Right lobe of liver (tissue), 6 donors: ENCODE measurements around the gene IDS. TPM values are rescaled to one million over a fixed set of nuclear protein-coding genes. Genes with fewer than 3 reads are reported as not detected.
A peak's percentile ranks its signal among the peaks of the same experiment; 100 is the strongest.
"Not testable (repeated sequence)": the region's sequence is repeated elsewhere in the genome, so short reads cannot be mapped to it uniquely, and the experiment has no call there.

Source experiments
- ATAC-seq, 4 donors: fragments of 200-7000 bp; cut with Tn5 transposase; one replicate each; pipeline ENCODE4 v1.9.1; 2020; ENCODE audit warnings: mild to moderate bottlenecking in 4 of 4, moderate library complexity in 4 of 4
- DNase-seq, 3 donors: peaks; one replicate each; pipeline ENCODE4 v3.0.0-alpha.2; 2020
- H3K27ac ChIP-seq, 3 donors: fragments of 200-600 bp; one replicate each; pipeline ENCODE4 v1.8.0; 2022
- H3K27me3 ChIP-seq, 2 donors: fragments of 200-600 bp; one replicate each; pipeline ENCODE4 v1.8.0; 2022
- H3K36me3 ChIP-seq, 4 donors: fragments of 200-600 bp; sonication (generic) in 1 of 4; one replicate each; pipeline versions ENCODE4 v1.5.1 to v1.8.0; 2017 to 2022; ENCODE audit warnings: control low read depth in 1 of 4
- H3K4me1 ChIP-seq, 4 donors: fragments of 200-600 bp; sonication (generic) in 1 of 4; one replicate each; pipeline versions ENCODE4 v1.5.1 to v1.8.0; 2017 to 2022; ENCODE audit warnings: control low read depth in 1 of 4
- H3K4me3 ChIP-seq, 3 donors: fragments of 200-600 bp; one replicate each; pipeline ENCODE4 v1.8.0; 2022
- H3K9me3 ChIP-seq, 4 donors: fragments of 200-600 bp; sonication (generic) in 1 of 4; one replicate each; pipeline versions ENCODE4 v1.5.1 to v1.8.0; 2017 to 2022; ENCODE audit warnings: control low read depth in 1 of 4
- CTCF ChIP-seq, 4 donors: fragments of 200-600 bp in 3 of 4; fragments of 450-650 bp in 1 of 4; IDR thresholded peaks; one replicate each; pipeline versions ENCODE4 v1.5.1 to v1.8.0; 2016 to 2022; ENCODE audit warnings: antibody characterized with exemption in 4 of 4, mild to moderate bottlenecking in 2 of 4
- POLR2A ChIP-seq: fragments of 450-650 bp; IDR thresholded peaks from one replicate; pipeline ENCODE4 v1.6.1; 2017; ENCODE audit warnings: antibody characterized with exemption, mild to moderate bottlenecking
- WGBS: methylation state at CpG from one replicate; pipeline ENCODE4 v1.1.6; 2018; ENCODE audit warnings: low coverage, low lambda C conversion rate; ENCODE audit not compliant: insufficient coverage; ENCODE audit errors: missing lambda C conversion rate; 5-methylcytosine and 5-hydroxymethylcytosine counted together
- intact Hi-C, 2 donors: fragments of 100-400 bp; cut with DNase I; formaldehyde crosslinking; loops; one replicate each; pipeline versions ENCODE4 v1.11.2 to v1.14.1; 2022
- total RNA-seq, 6 experiments: library from RNA; depleted of rRNA in 2 of 6; stranded (reverse); fragments of >200 nt in 2 of 6; fragmentation: NEBNext Ultra II Directional in 3 of 6; extraction: Animal tissue kit (Norgen Biotek cat#: 25700) in 3 of 6; gene quantifications; one replicate each; pipeline versions ENCODE4 v1.1.0 to v1.2.4, GENCODE V29; 2016 to 2023
- donor health status: DM: no; HTN: yes; CAD: no.
- donor health status: DM: no; HTN: no; CAD: no.
- donor health status: DM: no; HTN: no; CAD: no.
- donor health status: DM: no; HTN: yes; CAD: no.
- donor health status: DM: no; HTN: yes; CAD: no.

IDS gene
- total RNA-seq, 6 experiments from 2014 or later, result 12.7 to 27.3 (median 20.0) TPM

- no peak overlapping the region for H3K4me3 ChIP-seq
- no peak for DNase-seq
- H3K27ac ChIP-seq, result no peak overlapping the region
- intact Hi-C loops, result no loop called here
- H3K4me1 ChIP-seq, result peaks cover 0 to 20% (median 0%) of the 10 kb centered on the region in 4 donors
- peak in 3 of 4 donors; percentile 8 to 38 (median 17) for ATAC-seq
- TF ChIP-seq CTCF (IDR thresholded peaks at IDR 0.05) (peak in 2 of 4 donors; percentile 7 to 13), POLR2A (no peak)
- no peaks in the 10 kb centered on the region for H3K9me3 ChIP-seq
- 59% methylated on average over 11 of the region's 13 CpGs for WGBS
- no peaks in the 10 kb centered on the region for H3K27me3 ChIP-seq
- H3K36me3 ChIP-seq, result peaks cover 0 to 27% (median 0%) of the 10 kb centered on the region in 4 donors
These were observed 11.2 kb downstream of the IDS start for GRCh38 chrX:149493567-149494562.

GRCh38 chrX:149491812-149492211, 13.3 kb downstream of the IDS start:
- peaks cover 0 to 10% (median 0%) of the 10 kb centered on the region in 4 donors for H3K4me1 ChIP-seq
- H3K36me3 ChIP-seq, result peaks cover 0 to 24% (median 0%) of the 10 kb centered on the region in 4 donors
- no peaks in the 10 kb centered on the region for H3K9me3 ChIP-seq
- DNase-seq, result peak in 1 of 3 donors; percentile 56
- 11% methylated on average over 1 of the region's 2 CpGs for whole genome bisulfite sequencing
- TF ChIP-seq CTCF (IDR thresholded peaks at IDR 0.05) (no peak), POLR2A (no peak)
- peak in 3 of 4 donors; percentile 7 to 70 (median 49) for ATAC-seq
- H3K27ac ChIP-seq, result no peak overlapping the region
- no peaks in the 10 kb centered on the region for H3K27me3 ChIP-seq
- intact Hi-C loops, result no loop called here
- no peak overlapping the region for H3K4me3 ChIP-seq

DNA sequence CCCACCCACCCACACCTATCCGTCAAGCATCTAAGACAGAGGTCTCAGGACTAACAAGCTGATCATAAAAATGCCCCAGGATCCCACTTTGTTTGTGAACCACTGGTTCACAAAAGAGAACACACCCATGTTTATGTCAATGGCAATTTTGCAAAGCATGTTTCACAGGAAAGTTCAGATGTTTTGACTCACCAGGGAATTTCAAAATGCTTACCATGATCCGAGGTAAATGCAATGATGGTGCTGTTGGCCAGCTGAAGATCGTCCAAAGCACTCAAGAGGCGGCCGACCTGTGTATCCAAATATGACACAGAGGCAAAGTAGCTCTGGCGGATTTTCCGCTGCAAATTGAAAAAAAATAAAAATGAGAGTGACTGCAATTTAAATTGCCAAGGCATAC, 15.0 kb downstream of the IDS start:
- no peak overlapping the region for H3K27ac ChIP-seq
- DNase-seq (no peak), ATAC-seq (no peak)
- no peak overlapping the region for H3K4me3 ChIP-seq
- no peaks in the 10 kb centered on the region for H3K9me3 ChIP-seq
- peaks cover 0 to 31% (median 1%) of the 10 kb centered on the region in 4 donors for H3K36me3 ChIP-seq
- TF ChIP-seq POLR2A (no peak), CTCF (IDR thresholded peaks at IDR 0.05) (no peak)
- H3K27me3 ChIP-seq, result no peaks in the 10 kb centered on the region
- peaks cover 0 to 9% (median 0%) of the 10 kb centered on the region in 4 donors for H3K4me1 ChIP-seq
- intact Hi-C loops, result no loop called here
- WGBS, result 42% methylated on average over 5 of the region's 7 CpGs

DNA sequence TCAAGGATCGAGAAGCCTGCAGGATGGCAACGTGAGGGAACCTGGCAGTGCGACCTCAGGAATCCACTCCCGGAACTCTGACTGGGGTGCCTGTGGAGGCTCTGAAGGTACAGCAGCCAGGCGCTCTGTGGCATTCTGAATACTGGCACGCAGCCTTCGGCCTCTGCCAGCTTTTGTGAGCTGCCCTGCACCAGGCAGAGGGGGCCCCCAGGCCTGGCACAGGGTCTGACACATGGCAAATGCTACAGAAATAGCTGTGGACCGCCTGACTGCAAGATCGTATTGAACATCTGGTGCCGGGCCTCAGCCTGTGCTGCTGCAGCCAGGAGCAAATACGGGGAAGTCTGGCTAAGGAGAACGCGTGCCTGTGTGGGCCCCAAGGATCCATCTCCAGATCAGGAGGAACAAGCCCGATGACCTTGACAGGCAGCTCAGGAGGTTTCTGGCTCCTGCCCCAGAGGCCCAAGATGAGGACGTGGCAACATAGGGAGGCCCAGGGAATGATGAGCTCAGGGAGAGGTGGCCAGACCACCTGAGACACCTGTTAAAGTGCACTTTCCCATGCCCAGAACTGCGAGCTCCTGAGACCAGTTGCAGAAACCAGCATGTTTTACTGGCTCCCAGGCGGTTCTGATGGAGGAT, 16.6 kb downstream of the IDS start:
- H3K4me3 ChIP-seq, H3K27ac ChIP-seq, ATAC-seq, intact Hi-C loops, H3K4me1 ChIP-seq, DNase-seq, H3K9me3 ChIP-seq, H3K27me3 ChIP-seq: not testable (repeated sequence)
- H3K36me3 ChIP-seq, result peaks cover 0 to 26% (median 1%) of the 10 kb centered on the region in 4 donors
- WGBS, result 62% methylated on average over 5 of the region's 17 CpGs

GRCh38 chrX:149488008-149488407, 17.1 kb downstream of the IDS start:
- DNase-seq, H3K27me3 ChIP-seq, H3K9me3 ChIP-seq, H3K27ac ChIP-seq, intact Hi-C loops, H3K4me3 ChIP-seq, ATAC-seq, H3K4me1 ChIP-seq: not testable (repeated sequence)
- WGBS, result no CpG with 5 or more reads among the region's 9 CpGs
- peaks cover 0 to 26% (median 1%) of the 10 kb centered on the region in 4 donors for H3K36me3 ChIP-seq
